GM12874 (cell line): ENCODE data around the gene SMC3.

ENCODE experiments used
- TF ChIP-seq, protein P1 (sequence below): IDR thresholded peaks from 2 replicates; pipeline ENCODE4 v1.5.1; 2011; ENCODE audit warnings: low read depth, mild to moderate bottlenecking, control low read depth, low read length, moderate library complexity; ENCODE audit not compliant: insufficient read depth

Gene SMC3

DNA sequence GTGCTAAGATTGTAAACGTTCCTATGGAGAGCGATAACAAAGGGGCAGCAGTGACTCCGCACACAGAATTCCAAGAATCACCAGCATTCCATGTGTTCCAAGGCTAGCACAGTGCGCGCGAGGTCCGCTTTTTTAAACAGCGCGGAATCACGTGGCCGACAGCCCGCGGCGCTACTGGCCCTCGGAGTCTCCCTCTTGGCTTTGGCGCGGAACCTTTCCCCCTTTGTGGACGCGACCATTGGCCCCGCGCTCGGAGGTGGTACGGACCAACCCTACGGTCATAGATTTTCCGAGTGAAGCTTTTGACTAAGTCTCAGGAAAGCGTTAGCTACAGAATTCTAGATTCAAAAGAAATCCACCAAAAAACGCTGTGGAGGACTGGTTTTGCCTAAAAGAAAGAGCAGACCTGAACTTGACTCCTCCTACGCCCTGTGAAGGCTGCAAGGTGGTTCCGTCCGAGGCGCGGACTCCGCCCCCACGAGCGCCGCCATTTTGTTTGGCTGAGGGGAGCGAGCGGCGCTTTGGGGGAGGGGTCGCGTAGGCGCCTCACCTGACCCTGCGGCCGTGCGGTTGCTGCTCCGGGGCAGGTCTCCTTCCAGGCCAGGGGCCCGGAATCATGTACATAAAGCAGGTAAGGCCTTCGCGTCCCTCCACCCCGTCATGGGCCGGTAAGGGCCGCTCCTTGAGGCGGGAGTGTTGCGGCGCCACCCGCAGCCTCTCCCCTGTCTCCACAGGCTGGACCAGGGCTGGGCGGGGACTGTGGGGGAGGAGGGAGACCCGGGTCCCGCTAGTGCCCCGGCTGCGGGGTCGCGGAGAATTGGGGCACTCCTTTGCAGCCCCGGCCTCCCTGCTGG lies at the start of gene SMC3:
Gene SMC3, plus strand, starts transcription at position 495 of the 854 bp plus-strand sequence. Its CDS starts 122 bp downstream, at position 617.
- TF ChIP-seq, protein P1, sequence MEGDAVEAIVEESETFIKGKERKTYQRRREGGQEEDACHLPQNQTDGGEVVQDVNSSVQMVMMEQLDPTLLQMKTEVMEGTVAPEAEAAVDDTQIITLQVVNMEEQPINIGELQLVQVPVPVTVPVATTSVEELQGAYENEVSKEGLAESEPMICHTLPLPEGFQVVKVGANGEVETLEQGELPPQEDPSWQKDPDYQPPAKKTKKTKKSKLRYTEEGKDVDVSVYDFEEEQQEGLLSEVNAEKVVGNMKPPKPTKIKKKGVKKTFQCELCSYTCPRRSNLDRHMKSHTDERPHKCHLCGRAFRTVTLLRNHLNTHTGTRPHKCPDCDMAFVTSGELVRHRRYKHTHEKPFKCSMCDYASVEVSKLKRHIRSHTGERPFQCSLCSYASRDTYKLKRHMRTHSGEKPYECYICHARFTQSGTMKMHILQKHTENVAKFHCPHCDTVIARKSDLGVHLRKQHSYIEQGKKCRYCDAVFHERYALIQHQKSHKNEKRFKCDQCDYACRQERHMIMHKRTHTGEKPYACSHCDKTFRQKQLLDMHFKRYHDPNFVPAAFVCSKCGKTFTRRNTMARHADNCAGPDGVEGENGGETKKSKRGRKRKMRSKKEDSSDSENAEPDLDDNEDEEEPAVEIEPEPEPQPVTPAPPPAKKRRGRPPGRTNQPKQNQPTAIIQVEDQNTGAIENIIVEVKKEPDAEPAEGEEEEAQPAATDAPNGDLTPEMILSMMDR = no peak

DNA sequence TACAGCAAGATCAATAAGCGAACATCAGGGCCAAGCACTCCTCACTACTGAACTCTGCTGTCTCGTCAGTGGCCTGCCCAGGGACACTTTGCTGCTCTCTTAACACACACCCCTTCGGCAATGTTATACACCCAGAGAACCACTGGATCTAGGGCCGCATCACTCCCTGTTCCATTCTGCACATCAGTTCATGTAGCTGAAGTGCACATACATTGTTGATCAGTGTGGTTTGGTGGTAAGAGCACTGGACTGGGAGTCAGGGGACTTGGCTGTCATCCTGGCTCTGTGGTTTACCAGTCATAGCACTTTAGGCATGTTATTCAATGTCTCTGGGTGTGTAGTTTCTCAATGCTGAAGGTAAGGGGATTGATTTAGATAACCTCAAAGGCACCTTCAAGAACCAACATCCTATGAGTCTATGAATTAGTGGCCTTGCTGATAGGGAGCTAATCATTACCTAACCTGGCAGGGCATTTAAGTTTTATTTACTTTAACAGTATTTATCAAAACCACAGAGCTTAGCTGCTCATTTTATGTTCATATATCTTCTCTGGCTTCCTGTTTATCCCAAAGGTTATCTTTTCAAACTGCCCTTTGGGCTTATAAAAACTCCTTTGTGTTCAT lies 45.0 kb upstream of the SMC3 start:
- TF ChIP-seq, protein P1 = no peak

DNA sequence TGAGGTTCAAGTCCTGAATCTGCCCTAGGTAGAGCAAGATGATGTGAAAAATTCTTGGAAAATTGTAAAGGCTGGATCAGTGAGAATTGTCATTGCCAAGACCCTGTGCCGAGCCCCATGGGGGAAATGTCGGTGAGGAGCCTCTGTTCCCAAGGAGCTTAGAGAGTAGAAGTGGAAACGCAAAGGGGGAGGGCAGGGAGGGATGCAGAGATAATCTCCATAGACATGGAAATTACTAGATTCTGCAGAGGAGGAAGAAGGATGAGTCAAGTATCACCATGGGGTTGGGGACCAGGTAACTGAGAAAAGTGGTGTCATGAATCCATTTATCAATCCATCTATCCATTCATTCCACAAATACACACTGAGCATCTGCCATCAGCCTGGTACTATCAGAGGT lies 43.8 kb upstream of the SMC3 start:
- TF ChIP-seq, protein P1 = no peak

DNA sequence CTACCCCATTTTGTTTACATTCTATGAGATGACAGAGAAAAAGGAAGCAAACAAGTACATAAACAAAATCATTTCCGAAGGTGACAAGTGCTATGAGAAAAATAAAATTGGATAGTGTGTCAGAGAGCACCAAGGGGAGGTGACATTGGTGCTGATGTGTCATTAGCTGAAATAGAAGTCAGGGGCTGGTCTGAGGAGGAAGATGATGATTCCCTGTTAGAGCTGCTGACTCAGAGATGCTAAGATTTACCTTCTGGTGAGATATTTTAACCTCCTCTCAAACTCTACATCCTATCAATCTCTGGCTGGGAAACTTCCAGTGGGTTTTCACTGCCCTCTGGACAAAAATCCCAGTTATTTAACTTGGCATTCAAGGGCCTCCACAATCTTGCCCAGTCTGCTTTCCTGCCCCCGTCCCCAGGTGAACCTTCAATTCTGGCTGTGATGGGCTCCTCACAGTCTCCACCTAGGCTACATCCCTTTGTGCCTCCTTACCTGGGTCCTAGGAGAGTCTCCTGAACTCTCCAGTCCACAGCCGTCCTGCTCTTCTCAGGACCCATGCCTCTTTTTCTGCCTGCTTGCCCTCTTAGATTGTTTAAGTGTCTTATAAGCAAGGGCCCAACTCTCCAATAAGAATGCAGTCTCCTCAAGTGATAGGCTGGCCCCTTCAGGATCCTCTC lies 43.2 kb upstream of the SMC3 start:
- TF ChIP-seq, protein P1 = no peak

DNA sequence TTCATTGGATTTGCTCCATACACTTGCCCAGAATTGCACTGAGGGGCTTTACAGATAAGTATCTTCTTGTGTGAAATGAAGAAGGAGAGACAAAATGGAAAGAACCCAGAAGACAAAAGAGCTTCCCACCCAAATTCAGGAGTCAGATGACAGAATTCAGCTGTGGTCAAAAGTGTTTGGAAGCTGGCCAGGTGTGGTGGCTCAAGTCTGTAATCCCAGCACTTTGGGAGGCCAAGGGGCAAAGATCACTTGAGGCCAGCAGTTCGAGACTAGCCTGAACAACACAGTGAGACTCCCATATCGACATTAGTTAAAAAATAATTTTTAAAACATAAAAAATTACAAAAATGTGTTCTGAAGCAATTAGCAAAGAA lies 42.6 kb upstream of the SMC3 start:
- TF ChIP-seq, protein P1 = no peak

DNA sequence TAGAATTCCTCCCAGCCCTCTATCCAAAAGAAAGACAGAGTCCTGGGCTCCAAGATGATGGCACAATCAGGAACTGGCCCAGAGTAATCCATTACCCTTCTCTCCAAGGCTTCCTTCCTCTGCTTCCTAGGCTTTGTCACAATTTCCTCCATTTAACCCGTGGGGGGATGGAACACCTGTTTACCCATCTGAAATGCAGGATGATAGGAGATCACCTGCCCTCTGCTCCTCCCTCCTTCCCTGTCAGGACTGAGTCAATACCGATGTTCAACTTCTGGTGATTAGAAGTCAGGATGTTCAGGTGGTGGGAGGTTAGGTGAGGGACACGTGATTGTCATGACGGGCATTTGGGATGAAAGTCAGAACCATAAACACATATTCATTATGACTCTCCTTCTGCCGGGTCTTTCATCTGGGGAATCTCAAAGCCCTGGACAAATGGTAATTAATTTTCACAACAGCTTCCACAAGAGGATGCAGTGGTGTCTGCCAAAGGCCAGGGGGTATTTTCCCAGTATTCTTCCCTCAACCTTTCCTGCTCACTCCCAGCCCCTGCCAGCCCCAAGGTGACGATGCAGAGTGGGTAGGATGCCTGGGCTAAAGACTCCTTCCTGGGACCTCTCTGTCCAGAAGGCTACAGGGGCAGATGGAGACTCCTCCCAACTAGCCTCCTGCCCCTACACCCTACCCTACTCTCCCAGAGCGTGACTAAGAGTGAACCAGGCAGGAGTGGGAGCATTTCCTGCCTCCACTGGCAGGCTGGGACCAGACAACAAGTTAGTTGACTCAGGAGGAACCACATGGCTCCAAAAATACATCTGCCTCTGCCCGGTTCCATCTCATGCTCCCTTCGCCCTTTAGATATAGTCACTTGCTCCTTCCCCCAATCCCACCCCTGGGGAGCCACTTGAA lies 41.9 kb upstream of the SMC3 start:
- TF ChIP-seq, protein P1 = no peak

DNA sequence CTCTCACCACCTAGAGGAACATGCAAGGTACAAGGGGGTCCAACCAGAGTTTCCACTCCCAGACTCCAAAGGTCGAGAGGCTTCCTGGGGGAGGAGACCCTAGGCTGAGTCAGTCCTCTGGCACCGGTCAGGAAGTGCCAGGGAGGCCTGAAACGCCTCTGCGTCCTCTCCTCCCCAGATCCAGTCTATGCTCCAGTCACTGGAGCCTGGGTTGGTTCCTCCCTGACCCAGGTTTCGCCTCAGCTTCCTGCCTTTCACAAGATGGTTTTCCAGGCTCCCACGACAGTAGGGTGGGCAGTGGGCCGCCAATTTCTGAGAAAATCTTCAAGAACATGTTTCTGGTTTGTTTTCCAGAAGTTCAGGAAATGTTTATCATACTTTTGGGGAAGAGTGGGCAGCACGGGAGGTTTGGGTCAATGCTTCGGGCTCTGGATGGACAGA lies 39.7 kb upstream of the SMC3 start:
- TF ChIP-seq, protein P1 = no peak
